ENCODE measurements around the gene EIF5A. TPM values are rescaled to one million over a fixed set of nuclear protein-coding genes. Genes with fewer than 3 reads are reported as not detected.

EIF5A gene
- total and polyA plus RNA-seq, 9 of the 15 experiments (the other 6 are each of a cell fraction or from before 2014, with no cell fraction given) = 22.9 to 1,163 (median 772) TPM

- TF ChIP-seq CUX1 (CRISPR knock-in tag; IDR thresholded peaks at IDR 0.05) (no peak), SRSF1 (IDR thresholded peaks at IDR 0.05; ENCODE audit: low read depth, low read length) (no peak), GTF2B (IDR thresholded peaks at IDR 0.05; ENCODE audit: extremely low read depth, insufficient read length) (no peak), PTTG1 (tag; IDR thresholded peaks at IDR 0.05; ENCODE audit: low read depth) (no peak), CHD1 (IDR thresholded peaks at IDR 0.05; ENCODE audit: low read length) (no peak), TRIM25 (IDR thresholded peaks at IDR 0.05; ENCODE audit: borderline replicate concordance) (no peak), SETDB1 (IDR thresholded peaks at IDR 0.05; ENCODE audit: low read length) (no peak), CREB3L1 (IDR thresholded peaks at IDR 0.05; ENCODE audit: borderline replicate concordance, low read depth) (no peak)
These were observed 45.6 kb downstream of the EIF5A start (continued) for GRCh38 chr17:7352910-7353635.
